GM23338 (cell line): ENCODE data around the gene USP7.

Experiments
- EZH2 ChIP-seq: fragments of 200-600 bp; sonication (generic); IDR thresholded peaks from one replicate; pipeline ENCODE4 v1.8.0; 2017; ENCODE audit warnings: antibody characterized with exemption, mild to moderate bottlenecking, low read depth; ENCODE audit not compliant: unreplicated experiment
- EZH2phosphoT487 ChIP-seq: fragments of 200-600 bp; sonication (generic); IDR thresholded peaks from one replicate; pipeline ENCODE4 v1.8.1; 2018; ENCODE audit warnings: antibody characterized with exemption; ENCODE audit not compliant: unreplicated experiment
- JUNB ChIP-seq: IDR thresholded peaks from one replicate; pipeline ENCODE4 v1.6.1; 2016; ENCODE audit warnings: antibody characterized with exemption; ENCODE audit not compliant: unreplicated experiment
- TF ChIP-seq, protein P1 (sequence below), 2 experiments: fragments of 200-600 bp in 1 of 2; sonication (generic) in 1 of 2; conservative IDR thresholded peaks; 2 replicates each; pipeline versions ENCODE4 v1.5.1 to v1.6.1; 2016 to 2017; ENCODE audit warnings: antibody characterized with exemption in 2 of 2, low read depth in 2 of 2, mild to moderate bottlenecking in 2 of 2, moderate library complexity in 1 of 2
- TF ChIP-seq, protein P2 (sequence below): IDR thresholded peaks from one replicate; pipeline ENCODE4 v1.6.1; 2018; ENCODE audit warnings: antibody characterized with exemption; ENCODE audit not compliant: unreplicated experiment

DNA sequence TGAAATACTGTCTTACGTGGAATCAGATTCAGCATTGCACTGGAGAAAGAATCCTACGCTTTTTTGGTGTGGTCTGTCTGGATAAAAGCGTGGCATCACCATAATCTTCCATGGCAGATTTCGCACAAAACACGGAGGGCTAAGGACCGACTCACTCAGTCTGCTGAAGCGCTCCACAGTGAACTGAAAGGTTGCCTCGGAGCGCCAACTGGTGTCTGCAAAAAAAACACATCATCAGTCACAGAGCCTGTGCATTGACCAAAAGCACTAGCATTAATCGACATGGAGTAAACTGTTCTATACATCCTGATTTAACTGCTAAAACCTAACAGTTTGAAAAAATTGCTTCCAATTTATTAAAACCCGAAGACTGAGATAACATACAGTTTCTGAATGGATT lies 40.5 kb downstream of the USP7 start:
- TF ChIP-seq, protein P1, sequence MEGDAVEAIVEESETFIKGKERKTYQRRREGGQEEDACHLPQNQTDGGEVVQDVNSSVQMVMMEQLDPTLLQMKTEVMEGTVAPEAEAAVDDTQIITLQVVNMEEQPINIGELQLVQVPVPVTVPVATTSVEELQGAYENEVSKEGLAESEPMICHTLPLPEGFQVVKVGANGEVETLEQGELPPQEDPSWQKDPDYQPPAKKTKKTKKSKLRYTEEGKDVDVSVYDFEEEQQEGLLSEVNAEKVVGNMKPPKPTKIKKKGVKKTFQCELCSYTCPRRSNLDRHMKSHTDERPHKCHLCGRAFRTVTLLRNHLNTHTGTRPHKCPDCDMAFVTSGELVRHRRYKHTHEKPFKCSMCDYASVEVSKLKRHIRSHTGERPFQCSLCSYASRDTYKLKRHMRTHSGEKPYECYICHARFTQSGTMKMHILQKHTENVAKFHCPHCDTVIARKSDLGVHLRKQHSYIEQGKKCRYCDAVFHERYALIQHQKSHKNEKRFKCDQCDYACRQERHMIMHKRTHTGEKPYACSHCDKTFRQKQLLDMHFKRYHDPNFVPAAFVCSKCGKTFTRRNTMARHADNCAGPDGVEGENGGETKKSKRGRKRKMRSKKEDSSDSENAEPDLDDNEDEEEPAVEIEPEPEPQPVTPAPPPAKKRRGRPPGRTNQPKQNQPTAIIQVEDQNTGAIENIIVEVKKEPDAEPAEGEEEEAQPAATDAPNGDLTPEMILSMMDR (conservative IDR thresholded peaks at IDR 0.05; ENCODE audit: low read depth in 2 of 2): peak in 1 of 2 experiments; percentile 45; a peak in 2 of 4 replicates
- no peak for TF ChIP-seq EZH2
- TF ChIP-seq, protein P2, sequence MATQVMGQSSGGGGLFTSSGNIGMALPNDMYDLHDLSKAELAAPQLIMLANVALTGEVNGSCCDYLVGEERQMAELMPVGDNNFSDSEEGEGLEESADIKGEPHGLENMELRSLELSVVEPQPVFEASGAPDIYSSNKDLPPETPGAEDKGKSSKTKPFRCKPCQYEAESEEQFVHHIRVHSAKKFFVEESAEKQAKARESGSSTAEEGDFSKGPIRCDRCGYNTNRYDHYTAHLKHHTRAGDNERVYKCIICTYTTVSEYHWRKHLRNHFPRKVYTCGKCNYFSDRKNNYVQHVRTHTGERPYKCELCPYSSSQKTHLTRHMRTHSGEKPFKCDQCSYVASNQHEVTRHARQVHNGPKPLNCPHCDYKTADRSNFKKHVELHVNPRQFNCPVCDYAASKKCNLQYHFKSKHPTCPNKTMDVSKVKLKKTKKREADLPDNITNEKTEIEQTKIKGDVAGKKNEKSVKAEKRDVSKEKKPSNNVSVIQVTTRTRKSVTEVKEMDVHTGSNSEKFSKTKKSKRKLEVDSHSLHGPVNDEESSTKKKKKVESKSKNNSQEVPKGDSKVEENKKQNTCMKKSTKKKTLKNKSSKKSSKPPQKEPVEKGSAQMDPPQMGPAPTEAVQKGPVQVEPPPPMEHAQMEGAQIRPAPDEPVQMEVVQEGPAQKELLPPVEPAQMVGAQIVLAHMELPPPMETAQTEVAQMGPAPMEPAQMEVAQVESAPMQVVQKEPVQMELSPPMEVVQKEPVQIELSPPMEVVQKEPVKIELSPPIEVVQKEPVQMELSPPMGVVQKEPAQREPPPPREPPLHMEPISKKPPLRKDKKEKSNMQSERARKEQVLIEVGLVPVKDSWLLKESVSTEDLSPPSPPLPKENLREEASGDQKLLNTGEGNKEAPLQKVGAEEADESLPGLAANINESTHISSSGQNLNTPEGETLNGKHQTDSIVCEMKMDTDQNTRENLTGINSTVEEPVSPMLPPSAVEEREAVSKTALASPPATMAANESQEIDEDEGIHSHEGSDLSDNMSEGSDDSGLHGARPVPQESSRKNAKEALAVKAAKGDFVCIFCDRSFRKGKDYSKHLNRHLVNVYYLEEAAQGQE: no peak
- TF ChIP-seq JUNB: no peak
- TF ChIP-seq EZH2phosphoT487: no peak
